NCI-H1105 treated with DMSO at 0.1 percent for 48 hours (cell line): ENCODE data around the gene TBR1.

Source experiments
- DNase-seq: peaks from one replicate; lab custom pipeline; 2025; lab: John Stamatoyannopoulos, UW

The TBR1 gene

DNA sequence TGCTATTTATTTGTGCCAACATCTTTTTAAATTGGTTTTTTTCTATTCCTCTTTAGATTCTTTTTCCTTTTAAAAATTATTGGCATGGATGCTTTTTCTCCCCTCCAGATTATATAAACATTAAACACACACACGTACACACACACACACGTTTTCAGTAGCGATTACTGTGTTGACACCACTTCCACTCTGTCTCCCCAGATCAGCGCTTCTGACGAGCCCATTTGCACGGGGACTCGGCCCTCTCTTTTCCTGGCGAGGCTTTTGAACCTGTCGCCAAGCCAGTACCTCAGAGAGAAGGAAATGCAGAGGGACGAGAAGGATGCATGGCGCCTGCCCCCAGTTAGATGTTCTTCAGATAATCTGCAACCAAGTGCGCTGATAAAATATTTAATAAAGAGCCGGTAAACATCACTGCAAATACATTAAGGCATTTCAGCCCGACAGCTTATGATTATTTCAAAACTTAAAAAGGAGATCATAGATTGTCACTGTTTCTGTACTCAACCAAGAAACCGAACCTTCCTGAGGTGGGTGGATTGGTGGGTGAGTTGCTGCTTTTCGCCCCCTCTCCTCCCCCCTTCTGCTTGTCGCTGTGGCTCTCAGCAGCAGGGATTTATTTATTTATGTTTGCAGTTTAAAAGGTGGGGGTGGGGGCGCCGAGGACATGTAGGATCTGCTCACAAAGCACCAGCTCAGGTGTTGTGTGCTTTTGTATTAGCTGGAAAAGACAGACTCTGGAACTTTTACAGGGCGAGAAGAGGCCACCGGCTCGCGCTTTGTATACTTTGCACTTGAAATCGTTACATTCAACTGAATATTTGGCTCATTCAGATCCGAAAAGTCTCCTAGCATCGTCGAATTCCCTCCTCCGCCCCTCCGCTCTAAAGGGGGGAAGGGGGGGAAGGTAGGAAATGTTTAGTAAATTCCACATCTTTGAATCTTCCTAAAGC, 787 bp upstream of the TBR1 start:
- DNase-seq, result peak; percentile 71

DNA sequence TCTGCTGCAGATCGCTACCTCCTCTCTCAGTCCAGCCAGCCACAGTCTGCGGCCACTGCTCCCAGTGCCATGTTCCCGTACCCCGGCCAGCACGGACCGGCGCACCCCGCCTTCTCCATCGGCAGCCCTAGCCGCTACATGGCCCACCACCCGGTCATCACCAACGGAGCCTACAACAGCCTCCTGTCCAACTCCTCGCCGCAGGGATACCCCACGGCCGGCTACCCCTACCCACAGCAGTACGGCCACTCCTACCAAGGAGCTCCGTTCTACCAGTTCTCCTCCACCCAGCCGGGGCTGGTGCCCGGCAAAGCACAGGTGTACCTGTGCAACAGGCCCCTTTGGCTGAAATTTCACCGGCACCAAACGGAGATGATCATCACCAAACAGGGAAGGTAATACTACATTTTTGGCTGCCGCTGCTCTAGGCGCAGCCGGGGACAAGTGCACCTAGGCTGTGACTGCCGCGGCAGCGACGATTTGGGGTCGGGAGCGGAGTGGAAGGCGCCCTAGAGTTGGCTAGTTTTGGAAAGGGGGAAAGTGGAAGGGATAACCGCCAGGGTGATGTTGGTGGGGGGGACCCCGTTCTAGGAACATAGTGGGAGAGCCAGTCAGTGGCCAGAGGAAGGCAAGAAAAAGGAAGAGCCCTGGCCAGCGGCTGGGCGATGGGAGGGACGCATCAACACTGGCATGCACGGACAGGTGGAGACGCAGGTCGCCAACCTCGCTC, 776 bp downstream of the TBR1 start:
- peak; percentile 46 for DNase-seq

DNA sequence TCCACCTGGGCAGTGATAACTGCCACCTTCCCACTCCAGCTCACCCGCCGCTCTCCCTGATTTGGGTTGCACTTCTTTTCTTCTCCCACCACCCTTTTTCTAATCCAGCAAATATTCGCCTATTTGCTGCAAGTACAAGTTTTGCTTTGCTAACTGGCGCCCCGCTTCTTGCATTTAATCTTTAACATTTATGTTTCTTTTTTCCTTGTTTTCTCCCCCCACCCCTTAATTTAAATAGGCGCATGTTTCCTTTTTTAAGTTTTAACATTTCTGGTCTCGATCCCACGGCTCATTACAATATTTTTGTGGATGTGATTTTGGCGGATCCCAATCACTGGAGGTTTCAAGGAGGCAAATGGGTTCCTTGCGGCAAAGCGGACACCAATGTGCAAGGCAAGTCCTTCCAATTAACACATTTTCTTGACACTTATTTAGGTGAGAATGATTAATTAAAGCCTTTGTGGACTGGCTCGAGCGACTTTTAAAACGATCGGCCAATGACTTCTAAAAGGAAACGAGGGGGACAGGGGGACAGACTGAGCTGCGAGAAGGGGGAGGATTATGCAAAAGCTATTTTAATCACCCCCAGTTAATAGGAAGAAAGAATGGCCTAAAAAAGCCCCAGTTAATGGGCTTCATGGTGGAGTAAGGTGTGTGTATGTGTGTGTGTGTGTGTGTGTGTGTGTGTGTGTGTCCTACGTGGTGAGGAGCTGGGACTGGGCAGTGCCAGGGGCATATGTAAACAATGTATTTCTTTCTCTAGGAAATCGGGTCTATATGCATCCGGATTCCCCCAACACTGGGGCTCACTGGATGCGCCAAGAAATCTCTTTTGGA, 1.6 kb downstream of the TBR1 start:
- DNase-seq, result peak; percentile 9

DNA sequence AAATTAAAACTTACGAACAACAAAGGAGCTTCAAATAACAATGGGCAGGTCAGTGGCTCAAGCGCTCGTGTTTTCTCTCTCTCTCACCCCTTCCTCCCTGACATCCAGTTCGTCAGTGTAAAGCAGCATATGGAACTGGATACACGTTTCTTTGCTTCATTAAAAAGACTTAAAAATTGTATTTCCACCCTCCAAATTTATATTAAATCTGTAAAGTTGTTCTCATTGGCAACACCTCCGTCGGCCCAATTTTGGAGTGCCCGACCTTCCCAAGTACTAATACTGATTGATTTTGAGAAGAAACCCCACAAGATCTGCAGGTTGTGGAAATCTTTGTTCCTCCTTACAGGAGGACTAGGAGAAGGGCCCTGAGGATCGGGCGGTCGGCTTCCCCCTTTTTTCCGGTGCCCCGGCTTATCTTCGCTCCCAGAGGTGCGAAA, 2.2 kb downstream of the TBR1 start:
- DNase-seq, result no peak

DNA sequence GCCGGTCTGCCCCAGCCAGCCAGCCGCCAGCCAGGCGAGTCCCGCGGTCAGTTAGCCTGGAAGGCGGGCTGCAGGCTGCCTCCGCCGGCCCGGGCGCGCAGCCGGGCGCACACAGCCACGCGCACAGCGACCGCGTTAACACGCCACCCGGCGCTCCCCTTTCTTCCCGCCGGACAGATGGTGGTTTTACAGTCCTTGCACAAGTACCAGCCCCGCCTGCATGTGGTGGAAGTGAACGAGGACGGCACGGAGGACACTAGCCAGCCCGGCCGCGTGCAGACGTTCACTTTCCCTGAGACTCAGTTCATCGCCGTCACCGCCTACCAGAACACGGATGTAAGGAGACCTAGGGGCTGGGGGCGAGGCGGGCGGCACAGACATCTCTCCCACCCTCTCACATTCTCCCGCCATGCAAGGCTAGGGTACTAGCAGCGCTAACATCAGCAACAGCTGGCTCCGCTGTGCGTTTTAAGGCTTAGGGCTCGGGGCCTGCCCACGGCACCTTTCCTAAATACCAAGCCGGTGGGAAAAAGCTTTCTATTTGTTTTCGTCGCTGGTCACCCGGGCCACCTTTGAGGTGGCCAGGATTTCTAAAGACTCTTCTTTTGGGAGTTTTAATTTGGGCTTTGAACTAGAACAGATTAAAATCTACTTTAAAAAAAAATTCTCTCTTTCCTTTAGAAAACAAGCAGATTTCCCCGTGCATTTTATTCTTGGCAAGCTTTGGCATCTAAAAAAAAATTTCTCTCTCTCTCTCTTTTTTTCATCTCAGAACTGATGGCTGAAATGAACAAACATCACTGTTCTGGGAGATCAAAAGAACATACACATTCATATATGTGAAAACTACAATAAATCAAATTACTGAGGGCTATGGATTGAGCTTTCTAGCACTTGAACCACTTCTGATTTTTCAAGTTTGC, 2.9 kb downstream of the TBR1 start:
- no peak for DNase-seq

DNA sequence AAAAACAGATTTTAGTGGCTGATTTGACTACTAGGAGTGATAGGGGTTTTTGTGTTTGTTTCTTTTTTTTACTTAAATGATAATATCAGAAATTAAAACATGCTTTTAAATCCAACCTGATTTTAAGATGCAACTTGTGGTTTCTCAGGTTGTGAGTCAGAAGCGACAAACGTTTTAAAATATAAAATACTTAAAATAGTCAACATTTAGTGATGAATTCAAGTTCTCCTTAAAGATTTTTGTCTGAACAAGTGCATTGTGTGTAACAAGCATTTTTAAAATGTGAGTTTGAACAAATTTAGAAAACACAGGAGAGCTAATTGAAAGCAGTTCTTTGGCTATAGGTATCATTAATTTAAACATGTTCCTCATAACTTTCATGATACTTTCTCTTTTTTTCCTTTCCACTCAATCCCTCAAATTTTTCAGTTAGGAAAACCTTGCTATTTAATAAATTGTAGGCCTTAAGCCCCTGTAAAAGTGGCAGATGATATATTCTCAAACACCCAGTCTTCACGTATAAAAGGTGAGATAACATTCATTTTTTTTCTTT, 3.6 kb downstream of the TBR1 start:
- DNase-seq, result no peak

DNA sequence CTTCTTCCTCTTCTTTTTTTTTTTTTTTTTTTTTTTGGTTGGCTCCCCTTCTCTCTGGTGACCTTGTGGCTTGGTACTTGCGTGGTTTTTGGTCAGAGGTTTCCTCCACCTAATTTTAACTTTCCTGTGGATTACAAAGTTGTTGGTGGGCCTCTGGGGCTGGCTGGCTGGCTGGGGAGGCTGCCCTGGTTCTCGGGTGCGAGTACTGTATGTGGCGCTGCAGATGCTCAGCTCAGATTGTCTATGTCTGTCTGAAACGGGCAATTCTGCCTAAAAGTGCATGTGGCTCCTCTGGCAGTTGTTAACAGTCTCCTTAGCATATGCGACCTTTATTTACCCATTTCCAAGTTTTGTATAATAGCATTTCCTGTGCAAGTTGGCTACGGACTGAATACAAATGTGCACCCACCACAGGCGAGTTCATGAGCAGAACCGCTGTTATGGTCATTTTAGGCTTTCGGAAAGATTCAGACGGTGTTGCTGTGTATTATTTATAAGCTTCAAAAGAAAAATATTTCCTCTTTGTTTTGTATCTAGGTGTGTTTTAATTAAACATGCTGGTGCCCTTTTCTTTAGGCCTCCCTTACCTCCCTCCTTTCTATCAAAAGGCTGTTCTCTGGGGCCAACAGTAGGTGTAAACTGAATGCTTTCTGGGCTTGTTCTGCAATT, 4.4 kb downstream of the TBR1 start:
- DNase-seq, result no peak

DNA sequence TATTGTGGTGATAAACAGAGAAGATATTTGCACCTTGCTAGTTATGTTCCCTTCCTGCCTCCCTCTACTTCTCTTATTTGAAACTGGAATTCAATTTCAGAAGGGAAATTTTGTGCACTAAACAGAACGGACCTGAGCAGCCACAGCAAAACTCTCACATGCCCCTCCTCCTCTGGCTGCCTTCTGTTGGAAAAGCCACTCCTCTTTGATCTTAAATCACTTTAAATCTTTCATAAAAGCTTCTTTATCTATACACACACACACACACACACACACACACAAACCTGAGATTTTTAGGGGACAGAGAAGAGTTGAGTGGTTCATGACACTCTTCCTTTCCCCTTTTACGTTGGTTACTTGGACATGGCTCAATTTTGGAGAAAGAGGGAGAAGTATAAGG, 5.6 kb downstream of the TBR1 start:
- DNase-seq, result no peak

DNA sequence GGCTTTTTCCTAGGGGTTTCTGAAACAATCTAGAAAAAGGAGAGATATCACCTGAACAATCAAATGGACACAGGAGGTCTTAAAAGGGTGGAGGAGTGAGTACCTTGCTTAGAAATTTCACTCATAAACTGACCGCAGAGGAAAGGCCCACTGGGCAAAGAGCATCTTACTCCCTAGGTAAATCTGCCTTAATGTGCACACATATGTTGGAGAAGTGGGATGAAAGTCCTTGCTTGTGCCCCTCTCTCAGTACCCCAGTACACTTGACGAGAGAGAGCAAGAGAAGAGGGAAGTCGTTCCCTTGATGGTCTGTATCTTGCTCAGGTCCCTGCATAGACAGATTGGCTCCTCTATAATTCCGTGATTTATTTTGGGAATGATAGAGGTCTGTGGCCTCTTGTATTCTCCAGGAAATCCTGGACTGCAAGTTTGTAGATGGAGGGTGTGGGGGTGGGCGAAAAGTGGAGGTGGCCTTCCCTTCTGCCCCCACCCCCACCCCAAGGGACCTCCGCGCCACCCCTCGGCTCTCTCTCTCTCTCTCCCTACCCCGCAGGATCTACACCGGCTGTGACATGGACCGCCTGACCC, 6.8 kb downstream of the TBR1 start:
- DNase-seq, result no peak

DNA sequence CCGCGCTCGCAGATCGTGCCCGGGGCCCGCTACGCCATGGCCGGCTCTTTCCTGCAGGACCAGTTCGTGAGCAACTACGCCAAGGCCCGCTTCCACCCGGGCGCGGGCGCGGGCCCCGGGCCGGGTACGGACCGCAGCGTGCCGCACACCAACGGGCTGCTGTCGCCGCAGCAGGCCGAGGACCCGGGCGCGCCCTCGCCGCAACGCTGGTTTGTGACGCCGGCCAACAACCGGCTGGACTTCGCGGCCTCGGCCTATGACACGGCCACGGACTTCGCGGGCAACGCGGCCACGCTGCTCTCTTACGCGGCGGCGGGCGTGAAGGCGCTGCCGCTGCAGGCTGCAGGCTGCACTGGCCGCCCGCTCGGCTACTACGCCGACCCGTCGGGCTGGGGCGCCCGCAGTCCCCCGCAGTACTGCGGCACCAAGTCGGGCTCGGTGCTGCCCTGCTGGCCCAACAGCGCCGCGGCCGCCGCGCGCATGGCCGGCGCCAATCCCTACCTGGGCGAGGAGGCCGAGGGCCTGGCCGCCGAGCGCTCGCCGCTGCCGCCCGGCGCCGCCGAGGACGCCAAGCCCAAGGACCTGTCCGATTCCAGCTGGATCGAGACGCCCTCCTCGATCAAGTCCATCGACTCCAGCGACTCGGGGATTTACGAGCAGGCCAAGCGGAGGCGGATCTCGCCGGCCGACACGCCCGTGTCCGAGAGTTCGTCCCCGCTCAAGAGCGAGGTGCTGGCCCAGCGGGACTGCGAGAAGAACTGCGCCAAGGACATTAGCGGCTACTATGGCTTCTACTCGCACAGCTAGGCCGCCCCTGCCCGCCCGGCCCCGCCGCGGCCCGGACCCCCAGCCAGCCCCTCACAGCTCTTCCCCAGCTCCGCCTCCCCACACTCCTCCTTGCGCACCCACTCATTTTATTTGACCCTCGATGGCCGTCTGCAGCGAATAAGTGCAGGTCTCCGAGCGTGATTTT, 7.6 kb downstream of the TBR1 start:
- DNase-seq, result no peak

DNA sequence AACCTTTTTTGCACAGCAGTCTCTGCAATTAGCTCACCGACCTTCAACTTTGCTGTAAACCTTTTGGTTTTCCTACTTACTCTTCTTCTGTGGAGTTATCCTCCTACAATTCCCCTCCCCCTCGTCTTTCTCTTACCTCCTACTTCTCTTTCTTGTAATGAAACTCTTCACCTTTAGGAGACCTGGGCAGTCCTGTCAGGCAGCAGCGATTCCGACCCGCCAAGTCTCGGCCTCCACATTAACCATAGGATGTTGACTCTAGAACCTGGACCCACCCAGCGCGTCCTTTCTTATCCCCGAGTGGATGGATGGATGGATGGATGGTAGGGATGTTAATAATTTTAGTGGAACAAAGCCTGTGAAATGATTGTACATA, 8.3 kb downstream of the TBR1 start:
- no peak for DNase-seq

DNA sequence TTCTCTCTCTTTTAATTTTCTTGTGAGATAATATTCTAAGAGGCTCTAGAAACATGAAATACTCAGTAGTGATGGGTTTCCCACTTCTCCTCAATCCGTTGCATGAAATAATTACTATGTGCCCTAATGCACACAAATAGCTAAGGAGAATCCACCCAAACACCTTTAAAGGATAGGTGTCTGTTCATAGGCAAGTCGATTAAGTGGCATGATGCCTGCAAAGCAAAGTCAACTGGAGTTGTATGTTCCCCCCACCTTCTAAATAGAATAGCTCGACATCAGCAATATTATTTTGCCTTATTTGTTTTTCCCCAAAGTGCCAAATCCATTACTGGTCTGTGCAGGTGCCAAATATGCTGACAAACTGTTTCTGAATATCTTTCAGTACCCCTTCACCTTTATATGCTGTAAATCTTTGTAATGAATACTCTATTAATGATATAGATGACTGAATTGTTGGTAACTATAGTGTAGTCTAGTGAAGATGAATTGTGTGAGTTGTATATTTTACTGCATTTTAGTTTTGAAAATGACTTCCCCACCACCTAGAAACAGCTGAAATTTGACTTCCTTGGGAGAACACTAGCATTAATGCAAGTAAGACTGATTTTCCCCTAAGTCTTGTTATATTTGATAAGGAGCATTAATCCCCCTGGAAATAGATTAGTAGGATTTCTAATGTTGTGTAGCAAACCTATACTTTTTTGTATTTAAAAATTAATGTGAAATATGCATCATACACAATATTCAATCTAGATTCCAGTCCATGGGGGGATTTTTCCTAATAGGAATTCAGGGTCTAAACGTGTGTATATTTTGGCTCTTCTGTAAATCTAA, 9.0 kb downstream of the TBR1 start:
- no peak for DNase-seq

DNA sequence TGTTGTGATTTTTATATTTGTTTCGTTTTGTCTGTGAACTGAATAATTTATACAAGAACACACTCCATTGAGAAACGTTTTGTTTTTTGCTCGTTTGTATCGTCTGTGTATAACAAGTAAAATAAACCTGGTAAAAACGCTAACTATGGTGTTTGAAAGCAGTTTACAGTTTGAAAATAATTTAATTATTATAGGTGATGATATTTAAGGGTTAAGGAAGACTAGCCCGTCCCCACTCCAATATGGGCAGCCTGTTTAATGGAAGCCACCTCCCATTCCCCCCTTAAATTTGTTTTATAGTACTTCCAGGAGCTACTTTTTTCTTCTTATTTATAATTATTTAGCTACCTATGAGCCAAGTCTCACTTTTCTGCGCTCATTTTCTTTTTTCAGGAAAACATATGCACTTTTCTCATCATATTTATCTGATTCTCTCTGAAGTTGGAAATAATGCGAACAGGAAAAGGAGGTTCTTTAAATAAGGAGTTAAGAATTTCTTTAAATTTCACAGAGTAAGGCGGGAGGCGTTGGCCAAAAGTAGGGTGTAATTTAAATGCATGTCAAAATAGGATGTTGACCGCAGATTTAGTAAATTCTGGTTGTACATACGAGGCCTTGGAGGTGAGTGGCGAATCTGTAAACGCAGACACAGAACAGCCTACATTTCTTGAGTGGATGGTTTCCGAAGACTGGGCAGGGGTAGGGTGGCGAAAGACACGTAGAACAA, 9.8 kb downstream of the TBR1 start:
- no peak for DNase-seq

DNA sequence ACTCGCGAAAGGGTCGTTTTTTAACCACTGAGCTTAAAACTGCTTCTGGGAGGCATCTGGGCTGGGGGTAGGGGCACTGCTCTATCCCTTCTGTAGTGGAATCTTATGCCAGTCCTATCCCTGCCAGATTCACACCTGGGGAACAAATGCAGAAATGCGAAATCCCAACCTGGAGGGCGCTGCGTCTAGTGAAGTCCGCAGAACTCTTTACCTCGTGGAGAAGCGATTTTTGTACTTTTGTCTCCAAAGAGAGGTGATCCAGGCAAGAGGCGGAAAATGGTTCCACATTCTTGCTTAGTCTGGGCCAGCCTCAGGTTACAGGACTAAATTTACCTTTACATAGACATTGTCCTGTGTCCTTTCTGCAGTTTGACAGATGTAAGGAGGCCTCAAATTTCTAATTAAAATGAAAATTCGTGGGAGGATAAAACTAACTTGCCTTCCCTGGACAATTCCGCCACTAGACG, 10.4 kb downstream of the TBR1 start:
- DNase-seq, result no peak

DNA sequence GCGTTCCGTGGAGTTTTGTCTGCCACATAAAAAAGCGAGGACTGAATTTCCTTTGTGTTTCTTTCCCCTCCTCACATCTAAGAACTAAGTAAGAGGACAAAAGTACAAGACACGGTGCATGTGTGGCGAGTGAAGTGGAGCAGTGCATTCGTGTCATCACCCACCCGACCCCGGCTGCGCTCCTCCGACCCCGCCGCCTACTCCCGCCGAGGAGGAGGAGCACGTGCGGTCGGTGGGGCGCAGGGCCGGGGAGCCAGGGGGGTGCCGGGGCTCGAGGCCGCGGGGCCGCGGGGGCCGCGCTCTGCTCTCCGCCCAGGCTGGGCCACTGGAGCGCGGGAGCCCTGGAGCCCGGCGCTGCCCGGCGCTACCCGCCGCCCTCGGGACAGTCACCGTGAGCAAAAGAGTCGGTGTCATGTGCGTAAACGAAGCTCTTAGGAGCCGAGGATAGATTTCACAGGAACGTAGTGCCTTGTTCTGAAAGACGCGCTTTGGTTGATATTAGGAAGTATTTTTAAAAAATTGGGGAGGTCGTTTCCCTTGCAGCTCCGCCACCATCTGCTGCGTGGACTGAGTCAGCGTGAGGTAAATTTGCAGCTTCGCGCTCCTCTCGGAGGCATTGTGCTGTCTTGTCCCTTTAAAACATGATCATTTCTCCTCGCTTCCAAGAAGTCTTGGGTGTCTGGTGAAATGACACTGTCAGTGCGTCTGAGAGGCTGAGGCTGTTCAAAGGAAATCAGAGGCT, 11.0 kb downstream of the TBR1 start:
- DNase-seq, result no peak
